H1 (cell line): Measurements from ENCODE around the gene MED13. TPM values are rescaled to one million over a fixed set of nuclear protein-coding genes. Genes with fewer than 3 reads are reported as not detected.

Experiments used
- CTCF ChIA-PET: fragments of 300-600 bp; sonication (Branson Sonifier 250); formaldehyde crosslinking; loops from one replicate; lab custom pipeline; 2021; ENCODE audit not compliant: partially characterized antibody; lab: Charles Lee
- POLR2A ChIA-PET: fragments of 300-600 bp; sonication (Branson Sonifier 250); formaldehyde crosslinking; loops from one replicate; lab custom pipeline; 2021; ENCODE audit warnings: inconsistent platforms; ENCODE audit not compliant: partially characterized antibody; lab: Charles Lee
- DNase-seq, 2 experiments: peaks; one replicate each; pipeline versions ENCODE4 v3.0.0 to v3.0.0-alpha.2; 2010 to 2022; ENCODE audit warnings: low spot score in 2 of 2, low read depth in 1 of 2, mixed read lengths in 1 of 2
- FAIRE-seq: peaks from 2 replicates; lab custom pipeline; 2011; peaks lifted over from hg19 to GRCh38; lab: Jason Lieb, UNC
- H2AFZ ChIP-seq: 2 replicates; pipeline ENCODE4 v1.8.1; 2012; ENCODE audit warnings: low read length, inconsistent platforms
- H2AK5ac ChIP-seq: 2 replicates; pipeline ENCODE4 v1.6.1; 2013; ENCODE audit warnings: low read depth, low read length
- H2BK120ac ChIP-seq: replicated peaks from 2 replicates; pipeline ENCODE3; 2013; ENCODE audit warnings: low read depth, low read length, inconsistent platforms
- H2BK12ac ChIP-seq: 2 replicates; pipeline ENCODE4 v1.6.1; 2013; ENCODE audit warnings: low read depth, low read length
- H2BK15ac ChIP-seq: 2 replicates; pipeline ENCODE4 v1.6.1; 2013; ENCODE audit warnings: low read length
- H2BK20ac ChIP-seq: 2 replicates; pipeline ENCODE4 v1.6.1; 2013; ENCODE audit warnings: low read length
- H2BK5ac ChIP-seq: 2 replicates; pipeline ENCODE4 v1.6.1; 2013; ENCODE audit warnings: low read depth, low read length
- H3K14ac ChIP-seq: 2 replicates; pipeline ENCODE4 v1.6.1; 2013; ENCODE audit warnings: inconsistent platforms; ENCODE audit not compliant: insufficient read length
- H3K18ac ChIP-seq: 2 replicates; pipeline ENCODE4 v1.6.1; 2013; ENCODE audit warnings: low read length; ENCODE audit errors: extremely low read depth
- H3K23ac ChIP-seq: 2 replicates; pipeline ENCODE4 v1.6.1; 2013; ENCODE audit warnings: inconsistent platforms; ENCODE audit not compliant: insufficient read length
- H3K23me2 ChIP-seq: 2 replicates; pipeline ENCODE4 v1.6.1; 2013; ENCODE audit warnings: low read depth, low read length
- H3K27ac ChIP-seq: 2 replicates; pipeline ENCODE4 v1.6.1; 2011; ENCODE audit warnings: low read depth, low read length, inconsistent platforms
- H3K27me3 ChIP-seq, 4 experiments: replicated peaks in 1 of 4; 1 replicate in 1 of 4; 2 replicates in 3 of 4; pipeline versions ENCODE4 v1.6.1 to v1.8.1; 2011 to 2013; ENCODE audit warnings: low read length in 3 of 4, mild to moderate bottlenecking in 3 of 4, inconsistent platforms in 2 of 4, mixed read lengths in 2 of 4, moderate library complexity in 1 of 4; ENCODE audit not compliant: control insufficient read depth in 3 of 4, insufficient read depth in 3 of 4; ENCODE audit errors: extremely low read depth in 1 of 4
- H3K36me3 ChIP-seq, 4 experiments: 2 replicates each; pipeline versions ENCODE4 v1.6.1 to v1.8.1; 2011 to 2013; ENCODE audit warnings: mild to moderate bottlenecking in 4 of 4, low read length in 3 of 4, moderate library complexity in 2 of 4, control low read depth in 1 of 4, inconsistent platforms in 1 of 4; ENCODE audit not compliant: insufficient read depth in 4 of 4, control insufficient read depth in 2 of 4
- H3K4ac ChIP-seq: replicated peaks from 2 replicates; pipeline ENCODE3; 2013; ENCODE audit warnings: low read length, low read depth, mixed read lengths, inconsistent platforms; ENCODE audit not compliant: insufficient read length
- H3K4me1 ChIP-seq, 4 experiments: replicated peaks in 1 of 4; 1 replicate in 1 of 4; 2 replicates in 3 of 4; pipeline versions ENCODE4 v1.6.1 to v1.8.1; 2011 to 2013; ENCODE audit warnings: low read length in 3 of 4, inconsistent platforms in 2 of 4, mixed read lengths in 1 of 4; ENCODE audit not compliant: insufficient read depth in 4 of 4, control insufficient read depth in 3 of 4
- H3K4me2 ChIP-seq, 2 experiments: 2 replicates each; pipeline versions ENCODE4 v1.6.1 to v1.8.1; 2011 to 2013; ENCODE audit warnings: low read depth in 2 of 2, low read length in 2 of 2, control low read depth in 1 of 2, inconsistent platforms in 1 of 2, mild to moderate bottlenecking in 1 of 2; ENCODE audit not compliant: insufficient read depth in 1 of 2
- H3K4me3 ChIP-seq, 4 experiments: fragments of 200-600, 300-600 bp in 1 of 4; sonication (generic), shearing (Covaris generic), sonication (Bioruptor Twin) in 1 of 4; 2 replicates each; pipeline versions ENCODE4 v1.5.1 to v1.8.1; 2011 to 2016; ENCODE audit warnings: low read length in 4 of 4, low read depth in 3 of 4, control low read depth in 2 of 4, inconsistent platforms in 2 of 4, mild to moderate bottlenecking in 2 of 4, mixed read lengths in 1 of 4, moderate library complexity in 1 of 4; ENCODE audit not compliant: insufficient read depth in 2 of 4; ENCODE audit errors: extremely low read depth in 1 of 4
- H3K56ac ChIP-seq: replicated peaks from 2 replicates; pipeline ENCODE3; 2013; ENCODE audit warnings: low read depth, mild to moderate bottlenecking, mixed read lengths, low read length, inconsistent platforms; ENCODE audit not compliant: insufficient read length
- H3K79me1 ChIP-seq: 2 replicates; pipeline ENCODE4 v1.6.1; 2013; ENCODE audit warnings: low read depth, low read length, control low read depth
- H3K79me2 ChIP-seq, 2 experiments: 2 replicates each; pipeline versions ENCODE4 v1.6.1 to v1.8.1; 2012 to 2013; ENCODE audit warnings: low read length in 2 of 2, mild to moderate bottlenecking in 2 of 2, inconsistent platforms in 1 of 2; ENCODE audit not compliant: insufficient read depth in 2 of 2, control insufficient read depth in 1 of 2
- H3K9ac ChIP-seq, 4 experiments: replicated peaks in 1 of 4; 1 replicate in 1 of 4; 2 replicates in 3 of 4; pipeline versions ENCODE4 v1.6.1 to v1.8.1; 2011 to 2013; ENCODE audit warnings: low read depth in 3 of 4, low read length in 3 of 4, control low read depth in 2 of 4, mild to moderate bottlenecking in 2 of 4, moderate library complexity in 2 of 4, inconsistent platforms in 1 of 4; ENCODE audit errors: extremely low read depth in 1 of 4
- H3K9me3 ChIP-seq, 2 experiments: 2 replicates each; pipeline versions ENCODE4 v1.6.1 to v1.8.1; 2012 to 2013; ENCODE audit warnings: mild to moderate bottlenecking in 2 of 2, moderate library complexity in 2 of 2, control low read depth in 1 of 2, inconsistent platforms in 1 of 2, low read depth in 1 of 2, low read length in 1 of 2, mixed read lengths in 1 of 2; ENCODE audit not compliant: insufficient read depth in 2 of 2
- H4K20me1 ChIP-seq, 2 experiments: replicated peaks in 1 of 2; 2 replicates each; pipeline versions ENCODE3 to v1.8.1; 2011 to 2013; ENCODE audit warnings: inconsistent platforms in 2 of 2, low read length in 2 of 2, mild to moderate bottlenecking in 1 of 2; ENCODE audit not compliant: insufficient read depth in 2 of 2, control insufficient read depth in 1 of 2
- H4K5ac ChIP-seq: 2 replicates; pipeline ENCODE4 v1.6.1; 2013; ENCODE audit warnings: low read length, low read depth, mixed read lengths, inconsistent platforms; ENCODE audit not compliant: insufficient read length
- H4K8ac ChIP-seq: 2 replicates; pipeline ENCODE4 v1.8.0; 2013; ENCODE audit warnings: mild to moderate bottlenecking, moderate library complexity, low read length, inconsistent platforms; ENCODE audit not compliant: insufficient read depth; ENCODE audit errors: extremely low read depth
- H4K91ac ChIP-seq: replicated peaks from 2 replicates; pipeline ENCODE3; 2013; ENCODE audit warnings: low read length, mixed read lengths, inconsistent platforms; ENCODE audit not compliant: insufficient read length
- ASH2L ChIP-seq: fragments of 200-600, 300-600 bp; sonication (generic); IDR thresholded peaks from one replicate; pipeline ENCODE4 v1.7.1; 2017; ENCODE audit warnings: low read length
- BACH1 ChIP-seq: IDR thresholded peaks from 2 replicates; pipeline ENCODE4 v1.6.1; 2012; ENCODE audit warnings: low read length, improper control_type of control experiment
- CBX5 ChIP-seq: fragments of 300-800, 300-1000 bp; sonication (generic); IDR thresholded peaks from 2 replicates; pipeline ENCODE4 v1.7.1; 2016; ENCODE audit warnings: antibody characterized with exemption, low read length, low read depth
- FOSL1 ChIP-seq: IDR thresholded peaks from 2 replicates; pipeline ENCODE4 v1.6.1; 2011; ENCODE audit warnings: mild to moderate bottlenecking, low read depth, low read length, moderate library complexity; ENCODE audit not compliant: insufficient read depth
- POU5F1 ChIP-seq: IDR thresholded peaks from 2 replicates; pipeline ENCODE4 v1.6.1; 2011; ENCODE audit warnings: low read depth, mild to moderate bottlenecking, low read length, moderate library complexity
- RFX5 ChIP-seq: IDR thresholded peaks from 2 replicates; pipeline ENCODE4 v1.6.1; 2011; ENCODE audit warnings: low read depth, low read length, improper control_type of control experiment, borderline replicate concordance
- SIN3A ChIP-seq, 2 experiments: IDR thresholded peaks in 1 of 2; conservative IDR thresholded peaks in 1 of 2; 2 replicates each; pipeline ENCODE4 v1.6.1; 2011 to 2012; ENCODE audit warnings: low read length in 2 of 2, improper control_type of control experiment in 1 of 2, low read depth in 1 of 2, mild to moderate bottlenecking in 1 of 2
- SIX5 ChIP-seq: IDR thresholded peaks from 2 replicates; pipeline ENCODE4 v1.6.1; 2011; ENCODE audit warnings: mild to moderate bottlenecking, low read depth, low read length
- SP1 ChIP-seq: IDR thresholded peaks from 2 replicates; pipeline ENCODE4 v1.6.1; 2011; ENCODE audit warnings: low read depth, low read length
- WGBS, 2 experiments: shearing (Covaris generic) in 1 of 2; methylation state at CpG; one replicate each; pipeline versions ENCODE4 v1.1.6 to v1.1.7; 2013 to 2015; ENCODE audit warnings: low lambda C conversion rate in 2 of 2, mixed read lengths in 2 of 2, inconsistent platforms in 1 of 2, low coverage in 1 of 2, missing lambda C conversion rate in 1 of 2; ENCODE audit not compliant: insufficient replicate concordance in 2 of 2, insufficient coverage in 1 of 2, insufficient read length in 1 of 2; ENCODE audit errors: extremely low coverage in 1 of 2, missing lambda C conversion rate in 1 of 2; 5-methylcytosine and 5-hydroxymethylcytosine counted together
- polyA plus RNA-seq, 7 experiments: library from polyadenylated mRNA; depleted of rRNA in 3 of 7; stranded (reverse) in 5 of 7; unstranded in 2 of 7; fragments of >200 nt in 5 of 7; fragments of 200-250 nt in 2 of 7; gene quantifications; 1 replicate in 5 of 7; 2 replicates in 1 of 7; 4 replicates in 1 of 7; pipeline versions ENCODE4 v1.2.1 to v1.2.3, GENCODE V29; 2011 to 2013; ENCODE audit warnings: missing spikeins in 2 of 7, mixed read lengths in 2 of 7
- total RNA-seq: library from RNA; stranded (reverse); fragmentation: NEBNext Ultra II Directional; extraction: Animal tissue kit (Norgen Biotek cat#: 25700); gene quantifications from 2 replicates; pipeline ENCODE4 v1.2.1, GENCODE V29; 2021
- TF ChIP-seq, protein P1 (sequence below): IDR thresholded peaks from 2 replicates; pipeline ENCODE4 v1.6.1; 2011; ENCODE audit warnings: low read depth, mild to moderate bottlenecking, low read length; ENCODE audit not compliant: insufficient read depth

Gene MED13
- total and polyA plus RNA-seq, 2 of the 8 experiments (the other 6 are each of a cell fraction or from before 2014, with no cell fraction given) = 11.3 to 44.8 TPM

- CTCF ChIA-PET = no interaction called here
- 93% methylated on average over 5 of the region's 5 CpGs; no CpG with 5 or more reads in 1 of the 2 experiments for WGBS, 2 experiments
- H3K79me1 ChIP-seq = no peaks in the 10 kb centered on the region
- H3K18ac ChIP-seq = no peak overlapping the region
- no peak for FAIRE-seq
- H3K27ac ChIP-seq = no peak overlapping the region
- H3K23ac ChIP-seq = no peak overlapping the region
- no peak overlapping the region for H2AFZ ChIP-seq
- H2BK12ac ChIP-seq = no peak overlapping the region
- no peak overlapping the region for H3K4me3 ChIP-seq
- no peak for DNase-seq
- TF ChIP-seq BACH1 (no peak), SP1 (no peak), SIX5 (no peak), ASH2L (no peak), FOSL1 (no peak), RFX5 (no peak), POU5F1 (no peak), SIN3A (conservative IDR thresholded peaks at IDR 0.05 in 1 of 2, IDR thresholded peaks at IDR 0.05 in 1 of 2; ENCODE audit: low read depth in 1 of 2, low read length in 2 of 2) (no peak), CBX5 (no peak)
- TF ChIP-seq, protein P1, sequence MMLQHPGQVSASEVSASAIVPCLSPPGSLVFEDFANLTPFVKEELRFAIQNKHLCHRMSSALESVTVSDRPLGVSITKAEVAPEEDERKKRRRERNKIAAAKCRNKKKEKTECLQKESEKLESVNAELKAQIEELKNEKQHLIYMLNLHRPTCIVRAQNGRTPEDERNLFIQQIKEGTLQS = no peak
- TF ChIP-seq, all 59 proteins: peak for 0
- Histone ChIP-seq H2BK5ac (no peak overlapping the region), H2AK5ac (no peak overlapping the region), H2BK20ac (no peak overlapping the region), H4K20me1 (no peaks in the 10 kb centered on the region), H2BK120ac (no peak overlapping the region), H3K9me3 (no peaks in the 10 kb centered on the region), H2BK15ac (no peak overlapping the region), H3K36me3 (peaks cover 6 to 57% (median 28%) of the 10 kb centered on the region in 4 experiments; a peak in 7 of 8 replicates), H3K14ac (no peak overlapping the region), H3K23me2 (no peaks in the 10 kb centered on the region), H3K4ac (no peak overlapping the region), H4K5ac (no peak overlapping the region), H3K56ac (no peak overlapping the region), H3K4me1 (no peaks in the 10 kb centered on the region), H4K8ac (no peak overlapping the region), H3K27me3 (no peaks in the 10 kb centered on the region), H3K79me2 (no peaks in the 10 kb centered on the region), H4K91ac (no peak overlapping the region), H3K9ac (no peak overlapping the region), H3K4me2 (no peak overlapping the region)
- POLR2A ChIA-PET = no interaction called here
Measured at GRCh38 chr17:61907361-61907760, 157.7 kb downstream of the MED13 start.
